T follicular helper cell (primary cell): ENCODE results near the gene CLMN.

Source experiments
- DNase-seq: peaks from one replicate; pipeline ENCODE4 v3.0.0-alpha.2; 2020; ENCODE audit warnings: low read depth

Gene CLMN

DNA sequence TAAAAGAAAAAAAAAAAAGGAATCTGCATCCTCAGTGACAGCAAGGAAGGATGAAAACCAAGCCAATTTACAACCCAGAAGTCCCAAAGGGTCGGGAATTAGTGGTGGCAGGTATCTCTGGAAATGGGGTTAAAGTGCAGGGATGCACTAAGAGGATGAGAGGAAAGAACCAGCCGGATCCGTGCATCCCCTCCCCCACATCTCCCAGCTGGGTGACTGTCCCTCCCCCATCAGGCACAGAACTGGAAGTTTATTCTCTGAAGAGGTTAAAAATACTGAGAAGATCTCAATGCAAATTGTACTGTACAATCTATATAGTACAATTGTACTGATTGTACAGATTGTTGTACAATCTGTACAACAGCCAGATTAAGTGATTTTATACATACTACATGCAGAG is 15.4 kb downstream of the CLMN start:
- DNase-seq = no peak

DNA sequence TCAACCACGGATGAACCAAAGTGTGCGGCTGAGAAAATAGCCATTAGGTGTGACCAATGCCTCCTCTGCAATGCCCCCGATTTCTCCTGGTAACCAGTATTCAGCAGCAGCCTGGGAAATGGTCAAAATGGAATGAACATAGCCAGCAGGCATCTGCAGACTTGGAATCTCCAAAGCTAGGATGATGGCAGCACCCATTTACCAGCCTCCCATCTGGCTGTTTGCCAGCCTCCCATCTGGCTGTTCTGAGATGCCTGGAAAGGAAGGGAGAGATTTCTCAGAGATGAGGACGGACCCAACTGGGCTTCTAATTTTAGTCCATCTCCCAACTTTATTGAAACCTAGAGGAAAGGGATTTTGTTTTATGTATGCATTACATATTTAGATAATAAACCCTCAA is 16.2 kb downstream of the CLMN start:
- no peak for DNase-seq

DNA sequence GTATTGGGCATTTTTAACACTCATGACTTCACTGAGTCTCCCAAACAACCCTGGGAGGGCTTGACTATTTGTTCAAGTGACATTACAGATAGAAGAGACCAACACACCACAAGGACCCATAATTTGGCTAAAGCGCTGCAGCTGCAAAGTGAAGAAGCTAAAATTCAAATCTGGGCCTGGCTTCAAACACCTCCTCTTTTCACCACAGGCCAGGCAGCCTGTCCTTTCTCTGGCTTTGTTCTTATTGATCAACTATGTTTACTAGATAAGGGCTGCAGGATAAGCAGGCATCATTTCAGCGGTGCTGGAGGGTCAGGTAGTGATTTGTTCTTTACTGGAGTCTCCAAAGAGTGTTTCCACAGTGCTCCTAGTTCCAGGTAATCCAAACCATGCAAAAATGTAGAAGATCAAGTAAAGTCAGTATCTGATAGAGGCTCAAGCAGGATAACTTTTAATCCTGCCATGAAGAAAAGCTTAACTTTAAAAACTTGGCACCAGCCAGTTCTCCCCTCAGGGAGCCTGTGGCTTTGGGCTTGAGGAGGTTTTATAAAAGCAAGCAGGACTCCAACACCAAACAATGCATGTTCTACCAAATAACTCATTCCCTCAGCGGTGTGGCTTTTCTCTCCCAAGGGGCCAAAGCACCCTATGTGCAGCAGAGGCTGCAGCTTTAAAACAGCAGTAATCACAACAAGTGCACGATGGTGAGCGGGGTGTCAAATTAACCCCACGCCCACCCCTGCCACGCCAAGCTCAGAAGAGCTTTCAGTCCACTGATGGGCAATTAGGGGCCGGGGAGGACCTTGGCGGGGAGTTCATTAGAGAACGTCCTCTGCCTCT is 16.8 kb downstream of the CLMN start:
- DNase-seq = no peak

DNA sequence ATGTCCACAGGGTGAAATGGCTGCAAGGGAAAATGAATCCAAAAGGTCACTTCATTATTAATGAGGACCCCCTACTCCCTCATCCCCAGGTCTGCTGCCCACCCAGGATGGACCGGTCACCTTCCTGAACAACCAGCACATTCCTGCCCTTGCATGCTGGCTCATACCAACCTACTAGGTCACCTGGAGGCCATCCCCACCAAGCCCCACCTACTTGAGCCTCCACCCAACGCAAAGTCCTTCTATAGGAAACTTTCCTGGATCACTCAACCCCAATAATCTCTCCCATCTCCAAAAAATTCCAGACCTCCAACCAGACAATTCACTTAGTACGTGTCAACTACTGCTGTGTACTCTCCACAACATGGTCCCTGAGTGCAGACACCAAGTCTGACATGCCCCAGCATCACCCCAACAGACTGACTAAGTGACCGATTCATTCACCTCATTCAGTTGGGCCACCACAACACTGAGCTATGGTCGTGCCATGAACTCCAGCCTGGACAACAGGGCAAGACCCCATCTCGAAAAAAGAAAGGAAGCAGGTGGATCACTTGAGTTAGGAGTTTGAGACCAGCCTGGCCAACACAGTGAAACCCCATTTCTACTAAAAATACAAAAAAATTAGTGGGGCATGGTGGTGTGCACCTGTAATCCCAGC is 18.1 kb downstream of the CLMN start:
- DNase-seq = no peak

DNA sequence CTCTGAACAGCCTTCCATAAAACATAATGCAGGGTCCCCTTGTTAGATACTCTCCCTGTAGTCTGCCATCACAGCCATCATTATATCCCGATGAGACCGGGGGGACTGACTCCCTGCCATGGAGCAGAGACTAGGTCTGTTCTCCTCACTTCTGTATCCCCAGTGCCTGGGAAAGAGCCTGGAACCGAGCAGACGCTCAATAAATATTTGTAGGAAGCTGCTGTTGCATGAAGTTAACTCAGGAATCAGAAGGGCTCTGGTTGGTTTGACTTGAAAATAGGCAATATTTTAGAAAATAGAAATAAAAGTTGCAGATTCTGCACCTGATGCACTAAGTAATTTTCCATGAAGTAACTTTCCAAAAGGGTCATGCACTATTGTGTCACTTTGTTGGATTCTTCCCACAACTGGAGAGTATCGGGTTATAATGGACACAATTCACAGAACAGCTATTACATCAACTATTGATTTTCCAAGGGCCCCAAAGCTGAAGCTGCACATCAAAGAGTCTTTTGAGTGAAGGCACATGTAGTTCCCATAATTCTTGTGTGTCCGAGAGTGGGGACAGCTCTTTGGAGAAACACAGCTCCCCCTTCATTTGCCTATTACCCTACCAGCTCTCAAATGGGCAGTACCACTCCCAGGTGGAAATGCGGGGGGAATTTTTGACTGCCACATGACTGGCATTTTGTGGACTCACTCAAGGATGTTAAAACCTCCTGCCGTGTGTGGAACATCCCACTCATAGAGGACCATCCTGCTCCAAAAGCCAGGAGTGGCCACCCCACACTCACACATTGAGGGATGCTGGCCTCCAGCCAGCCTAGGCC is 18.8 kb downstream of the CLMN start:
- no peak for DNase-seq

DNA sequence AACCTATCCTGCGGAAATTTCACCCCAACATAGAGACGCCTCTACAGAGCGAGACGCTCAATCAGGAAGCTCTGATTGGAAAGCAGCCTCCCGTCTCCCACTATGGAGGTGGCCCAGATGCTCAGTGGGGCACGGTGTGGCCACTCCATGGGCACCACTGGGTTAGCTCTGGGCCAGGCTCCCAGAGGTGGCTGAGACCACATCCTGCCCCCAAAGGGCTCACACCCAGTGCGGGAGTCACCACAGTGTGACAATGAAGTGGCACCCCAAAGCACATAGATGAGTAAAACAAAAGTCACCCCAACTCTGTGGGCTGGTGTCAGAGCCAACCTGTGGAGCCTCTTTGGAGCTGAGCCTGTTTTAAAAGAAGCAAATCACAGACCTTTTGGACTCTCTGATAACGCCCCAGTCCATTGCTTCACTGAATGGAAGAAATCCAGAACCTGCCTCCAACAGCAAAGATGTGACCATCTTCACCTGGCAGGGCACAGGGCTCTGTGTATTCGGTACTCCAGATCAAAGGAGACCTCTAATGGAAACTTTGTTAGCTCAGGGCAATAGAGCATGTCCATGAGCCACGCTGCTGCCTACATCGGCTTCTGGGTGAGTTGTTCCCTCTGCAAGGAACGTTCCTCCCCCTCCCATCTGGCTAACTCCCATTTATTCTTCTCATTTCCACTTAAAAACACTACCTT is 19.6 kb downstream of the CLMN start:
- DNase-seq = no peak

DNA sequence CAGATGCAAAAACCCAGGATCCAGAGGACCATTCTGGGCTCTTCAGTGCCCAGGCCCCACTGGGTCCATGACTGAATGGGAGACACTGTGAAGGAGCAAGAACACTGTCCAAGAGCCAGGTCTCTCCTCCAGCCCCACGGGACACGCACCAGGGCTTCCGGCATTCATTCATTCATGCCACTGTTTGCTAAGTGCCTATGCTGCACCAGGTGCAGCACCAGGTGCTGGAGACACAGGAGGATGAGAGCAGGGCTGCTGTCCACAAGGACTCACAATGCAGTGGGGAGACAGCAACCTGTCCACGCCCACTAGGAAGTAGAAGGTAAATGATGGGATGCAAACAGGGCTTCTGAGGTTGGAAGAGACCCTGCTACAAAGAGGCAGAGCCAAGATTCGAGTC is 20.4 kb downstream of the CLMN start:
- DNase-seq = no peak

DNA sequence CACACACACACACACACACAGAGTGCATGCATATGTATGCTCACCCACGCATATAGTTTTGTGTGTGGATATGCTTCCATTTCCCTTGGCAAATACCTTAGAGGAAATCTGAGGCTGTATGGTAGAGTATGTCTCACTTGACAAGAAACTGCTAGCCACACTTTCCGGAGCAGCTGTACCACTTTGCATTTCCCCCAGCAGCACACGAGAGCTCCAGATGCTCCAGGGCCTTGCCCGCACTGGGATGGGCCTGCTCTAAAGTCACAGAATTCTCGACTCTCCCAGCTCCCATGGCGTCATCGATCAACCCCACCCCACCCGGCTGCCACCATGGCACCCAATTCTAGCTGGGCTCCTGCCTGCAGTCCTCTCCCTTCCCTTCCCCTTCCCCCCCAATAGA is 21.9 kb downstream of the CLMN start:
- no peak for DNase-seq

DNA sequence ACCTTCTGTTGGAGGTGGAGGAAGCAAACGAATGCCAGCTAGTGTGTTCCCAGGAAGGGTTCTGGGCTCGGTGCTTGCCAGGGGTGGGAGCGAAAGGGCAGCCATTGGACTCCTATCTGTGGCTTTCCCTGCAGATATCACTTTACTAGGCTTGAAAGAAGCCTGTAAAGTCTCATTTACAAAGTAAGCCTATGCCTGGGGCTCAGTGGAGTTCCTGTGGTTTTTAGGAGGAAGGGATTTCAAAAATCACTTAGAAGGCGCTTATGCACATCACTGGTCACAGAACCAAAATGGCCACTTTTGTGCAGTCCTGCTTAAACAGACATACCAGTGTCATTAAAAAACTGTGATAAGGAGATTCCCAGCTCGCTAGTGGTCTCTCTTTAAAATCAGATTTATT is 22.7 kb downstream of the CLMN start:
- no peak for DNase-seq

DNA sequence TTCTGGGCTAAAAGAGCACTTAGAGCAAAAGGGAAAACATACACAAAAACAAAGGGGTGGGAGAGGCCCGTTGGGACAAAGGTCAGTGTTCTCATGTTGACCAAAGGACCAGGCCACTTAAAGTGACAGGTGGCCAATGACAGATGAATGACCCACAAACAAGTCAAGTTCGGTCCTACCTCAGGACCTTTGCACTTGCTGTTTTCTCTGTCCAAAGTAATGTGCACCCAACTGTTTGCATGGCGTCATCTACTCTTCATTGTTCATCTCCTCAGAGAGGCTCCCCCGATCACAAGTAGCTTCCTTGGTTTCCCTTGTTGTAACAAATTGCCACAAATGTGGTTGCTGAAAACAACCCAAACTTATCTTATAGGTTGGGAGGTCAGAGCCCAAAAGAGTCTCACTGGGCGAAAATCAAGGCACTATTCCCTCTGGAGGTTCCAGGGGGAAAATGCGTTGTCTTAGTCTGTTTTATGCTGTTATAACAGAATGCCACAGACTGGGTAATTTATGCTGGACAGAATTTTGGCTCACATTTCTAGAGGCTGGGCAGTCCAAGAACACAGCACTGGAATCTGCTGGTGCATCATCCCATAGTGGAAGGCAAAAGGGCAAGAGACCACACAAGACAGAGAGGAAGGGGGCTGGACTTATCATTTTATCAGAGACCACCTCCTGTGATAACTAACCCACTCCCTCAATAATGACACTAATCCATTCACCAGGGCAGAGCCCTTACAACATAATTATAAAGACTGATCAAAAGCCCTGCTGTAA is 23.9 kb downstream of the CLMN start:
- DNase-seq = no peak

DNA sequence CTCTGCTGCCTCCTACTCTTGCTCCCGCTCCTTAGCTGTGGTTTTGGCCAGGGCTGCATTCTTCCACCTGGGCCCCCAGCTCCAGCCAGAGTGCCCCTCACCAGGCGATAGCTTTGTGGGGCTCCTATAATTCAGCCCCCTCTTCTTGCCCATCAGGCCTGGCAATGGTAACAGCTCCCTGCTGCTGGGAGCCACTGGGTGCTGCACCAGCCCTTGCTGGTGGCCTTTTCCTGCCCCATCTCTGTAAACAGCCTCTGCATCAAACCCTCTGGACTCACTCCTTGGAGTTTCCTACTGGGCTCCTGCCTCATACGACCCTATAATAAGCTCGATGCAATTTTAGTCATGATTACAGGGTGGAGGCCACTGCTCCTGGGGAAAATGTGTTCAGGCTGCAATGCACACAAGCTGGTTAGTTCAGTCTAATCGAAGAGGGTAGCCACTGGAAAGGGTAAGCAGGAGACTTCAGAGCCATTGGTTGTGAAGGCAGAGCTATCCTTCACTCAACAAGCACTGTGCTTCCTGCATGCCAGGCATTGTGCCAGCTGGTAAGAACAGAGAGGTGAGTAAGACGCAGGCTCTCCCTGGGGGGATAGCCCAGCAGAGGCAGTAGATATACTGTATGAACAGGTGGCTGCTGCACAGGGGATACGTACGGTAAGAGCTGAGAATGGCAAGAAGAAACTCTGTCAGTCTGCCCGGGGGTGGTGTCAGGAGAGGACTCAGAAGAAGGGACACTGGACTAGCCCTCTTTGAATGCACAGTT is 24.7 kb downstream of the CLMN start:
- no peak for DNase-seq

DNA sequence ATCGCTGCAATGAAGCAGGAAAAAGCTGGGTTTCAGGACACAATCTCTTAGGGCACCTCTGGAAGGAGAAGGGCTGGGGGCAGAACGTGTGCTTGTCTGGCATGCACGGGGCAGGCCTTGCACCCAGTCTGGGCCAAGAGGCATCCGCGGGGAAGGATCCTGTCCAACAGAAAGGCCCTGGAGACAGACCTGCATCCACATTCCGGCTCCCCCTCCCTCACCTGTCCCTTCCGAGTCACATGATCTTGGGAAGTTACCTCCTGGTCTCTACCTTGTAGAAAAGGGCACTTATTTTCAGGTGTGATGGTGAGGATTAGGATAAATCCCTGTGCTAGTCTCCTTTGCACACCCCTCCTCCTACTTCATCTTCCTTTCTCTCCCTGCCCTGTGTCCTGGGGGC is 25.4 kb downstream of the CLMN start:
- DNase-seq = no peak

DNA sequence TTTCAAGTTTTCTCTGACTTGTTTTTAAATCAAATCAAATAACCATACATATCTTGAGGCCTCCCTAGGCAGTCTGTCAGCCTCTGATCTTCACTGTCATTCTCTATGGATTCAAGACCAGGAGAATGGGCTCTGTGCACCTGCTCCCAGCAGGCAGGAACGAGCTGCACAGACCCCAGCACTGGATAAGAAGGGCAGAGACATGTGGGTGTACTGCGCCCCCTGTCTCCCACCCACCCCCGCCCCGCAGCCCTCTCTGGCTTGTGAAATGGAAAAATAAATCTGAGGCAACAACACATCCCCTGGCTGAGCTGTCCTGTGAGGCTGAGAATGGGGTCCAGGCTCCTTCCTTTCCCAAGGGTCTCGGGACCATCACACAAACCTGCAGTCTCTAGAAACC is 26.3 kb downstream of the CLMN start:
- DNase-seq = no peak

DNA sequence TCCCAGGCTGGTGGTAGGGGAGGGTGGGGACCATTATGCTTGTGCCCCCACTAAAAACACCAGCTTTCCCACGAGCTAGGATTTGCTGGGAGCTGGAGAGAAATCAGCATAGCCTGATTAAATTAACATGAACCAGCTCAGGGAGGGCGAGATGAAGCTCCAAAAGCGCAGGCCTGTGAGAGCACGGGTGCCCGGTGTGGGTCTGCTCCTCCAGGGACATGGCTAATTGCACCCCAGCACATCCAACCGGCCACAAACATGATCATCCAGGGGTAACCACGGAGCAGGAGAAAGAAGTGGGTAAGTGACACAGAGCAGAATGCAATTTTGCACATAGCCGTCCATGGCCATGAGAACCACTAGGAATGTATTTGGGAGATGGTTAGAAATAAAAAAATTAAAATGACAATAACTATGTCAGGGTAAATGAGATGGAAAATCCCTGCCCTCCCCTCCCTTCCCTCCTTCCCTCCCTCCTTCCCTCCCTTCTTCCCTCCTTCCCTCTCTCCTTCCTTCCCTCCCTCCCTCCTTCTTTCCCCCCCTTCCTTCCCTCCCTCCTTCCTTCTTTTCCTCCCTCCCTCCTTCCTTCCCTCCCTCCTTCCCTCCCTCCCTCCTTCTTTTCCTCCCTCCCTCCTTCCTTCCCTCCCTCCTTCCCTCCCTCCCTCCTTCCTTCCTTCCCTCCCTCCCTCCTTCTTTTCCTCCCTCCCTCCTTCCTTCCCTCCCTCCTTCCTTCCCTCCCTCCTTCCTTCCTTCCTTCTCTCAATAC is 26.9 kb downstream of the CLMN start:
- DNase-seq = no peak

DNA sequence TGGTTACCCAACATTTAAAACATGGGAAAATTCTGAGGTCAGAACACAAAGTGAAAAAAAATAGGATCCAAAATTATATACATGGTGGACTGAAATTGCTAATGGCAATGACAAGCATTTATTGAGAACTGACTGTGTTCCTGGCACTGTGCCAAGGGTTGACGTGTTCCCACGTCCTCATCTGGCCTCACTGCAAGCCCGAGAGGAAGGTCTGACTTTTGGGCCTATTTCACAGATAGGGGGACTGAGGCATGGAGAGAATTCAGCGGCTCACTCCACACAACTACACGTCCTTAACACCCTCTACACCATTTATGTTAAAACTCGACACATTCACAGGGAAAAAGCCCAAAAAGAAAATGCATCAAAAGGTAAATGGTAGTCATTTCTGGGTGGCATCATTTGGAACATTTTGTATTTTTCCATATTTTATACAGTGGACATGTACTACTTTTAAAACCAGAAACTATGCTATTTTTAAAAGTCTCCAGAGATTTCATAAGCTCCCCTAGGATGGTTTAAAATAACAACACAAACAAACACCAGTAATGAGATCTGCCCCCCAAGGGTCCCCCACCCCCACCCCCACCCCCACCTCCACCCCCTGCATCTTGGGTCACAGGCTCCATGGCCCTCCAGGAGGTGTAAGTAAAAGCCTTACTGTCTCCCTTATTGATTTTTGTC is 27.7 kb downstream of the CLMN start:
- DNase-seq = no peak

DNA sequence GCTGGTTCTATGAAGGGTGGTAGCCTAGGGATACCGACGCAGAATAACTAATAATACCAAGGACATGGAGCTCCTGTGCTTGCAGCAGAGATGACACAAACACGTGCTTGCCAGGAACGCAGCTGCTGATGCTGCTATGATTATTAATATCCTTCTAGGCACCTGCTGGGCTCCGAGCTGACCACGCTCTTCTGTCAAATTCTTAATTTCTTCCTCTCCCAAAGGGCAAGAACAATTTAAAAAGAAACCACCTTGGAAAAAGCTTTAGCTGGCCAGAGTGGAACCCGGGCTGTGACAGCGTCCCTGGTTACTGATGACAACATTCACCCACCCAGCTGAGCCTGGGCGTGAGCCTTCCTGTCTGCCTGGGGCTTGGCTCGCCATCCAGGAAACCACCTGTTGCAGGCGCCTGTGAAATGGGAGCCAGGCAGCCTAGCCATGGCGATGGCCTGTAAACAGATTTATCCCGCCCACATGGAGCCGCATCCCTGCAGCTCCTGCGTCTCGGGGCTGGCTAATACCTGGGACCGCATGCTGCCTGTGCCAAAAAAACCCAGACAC is 28.8 kb downstream of the CLMN start:
- no peak for DNase-seq

DNA sequence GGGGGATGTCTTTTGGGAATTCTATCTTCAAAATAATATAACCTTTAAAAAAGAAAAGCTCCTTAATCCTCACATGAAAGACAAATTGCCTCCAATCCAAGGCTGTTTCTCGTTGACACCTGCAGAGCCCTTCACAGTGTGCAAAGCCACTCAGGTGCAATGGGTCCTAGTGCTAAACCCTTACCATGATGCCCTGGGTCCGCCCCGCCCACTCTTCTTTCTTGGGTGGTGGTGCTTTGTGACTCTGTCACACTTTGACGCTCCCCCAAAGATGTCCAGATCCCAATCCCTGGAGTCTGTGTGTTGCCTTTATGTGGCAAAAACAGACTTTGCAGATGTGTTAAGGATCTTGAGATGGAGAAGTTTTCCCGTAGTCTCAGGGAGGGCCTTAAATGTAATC is 29.7 kb downstream of the CLMN start:
- no peak for DNase-seq

DNA sequence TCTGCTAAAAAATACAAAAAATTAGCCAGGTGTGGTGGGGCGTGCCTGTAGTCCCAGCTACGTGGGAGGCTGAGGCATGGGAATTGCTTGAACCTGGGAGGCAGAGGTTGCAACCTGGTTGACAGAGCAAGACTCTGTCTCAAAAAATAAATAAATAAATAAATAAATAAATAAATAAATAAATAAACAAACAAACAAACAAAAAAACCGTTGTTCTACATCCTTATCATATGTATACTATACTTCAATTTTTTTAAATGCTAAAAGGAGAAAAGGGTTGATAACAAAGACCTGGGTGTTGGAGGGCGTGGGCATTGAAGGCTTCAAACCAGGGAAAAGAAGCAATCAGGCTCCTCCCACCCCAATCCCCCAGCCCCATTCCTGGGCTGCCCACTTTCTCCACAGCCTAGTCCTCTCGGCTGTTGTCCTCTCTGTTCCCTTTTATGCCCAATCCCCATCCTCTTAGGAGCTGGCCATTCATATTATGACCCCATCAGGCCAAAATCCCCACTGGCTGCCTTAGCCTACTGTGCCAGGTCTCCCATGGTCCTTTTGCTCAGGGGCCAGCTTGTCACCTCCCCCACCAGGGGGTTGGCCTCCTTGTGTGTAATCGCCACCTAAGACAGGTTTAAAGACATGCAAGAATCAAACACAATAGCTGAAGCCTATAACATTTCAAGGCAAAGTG is 30.2 kb downstream of the CLMN start:
- no peak for DNase-seq
